Natural killer cell (primary cell): ENCODE measurements around the gene GPR173. TPM values are rescaled to one million over a fixed set of nuclear protein-coding genes. Genes with fewer than 3 reads are reported as not detected.

Experiments used
- ATAC-seq, 3 donors: fragments of 150-1000 bp in 2 of 3; fragments of 200-7000 bp in 1 of 3; cut with Tn5 transposase; 1 replicate in 1 of 3; 2 replicates in 2 of 3; pipeline ENCODE4 v1.10.0; 2021; ENCODE audit warnings: mild to moderate bottlenecking in 2 of 3, moderate library complexity in 2 of 3
- DNase-seq, 2 donors: peaks; one replicate each; pipeline versions ENCODE4 v3.0.0 to v3.0.0-alpha.2; 2013 to 2021; ENCODE audit warnings: mixed read lengths in 1 of 2
- H3K27ac ChIP-seq: one replicate; pipeline ENCODE4 v1.5.1; 2013; ENCODE audit warnings: mild to moderate bottlenecking, low read length
- H3K27me3 ChIP-seq: one replicate; pipeline ENCODE4 v1.6.1; 2013; ENCODE audit warnings: low read length; ENCODE audit not compliant: control insufficient read depth, insufficient read depth
- H3K36me3 ChIP-seq: one replicate; pipeline ENCODE4 v1.6.1; 2013; ENCODE audit warnings: low read length; ENCODE audit not compliant: control insufficient read depth, insufficient read depth
- H3K4me1 ChIP-seq: one replicate; pipeline ENCODE4 v1.6.1; 2013; ENCODE audit warnings: low read length; ENCODE audit not compliant: control insufficient read depth, insufficient read depth
- H3K4me3 ChIP-seq: one replicate; pipeline ENCODE4 v1.5.1; 2013; ENCODE audit warnings: low read length
- H3K9me3 ChIP-seq: one replicate; pipeline ENCODE4 v1.6.1; 2013; ENCODE audit warnings: low read length; ENCODE audit not compliant: control insufficient read depth, insufficient read depth
- H3K27ac Mint-ChIP-seq, 2 donors: one replicate each; pipeline ENCODE4 v1.8.0; 2022; ENCODE audit warnings: mild to moderate bottlenecking in 2 of 2, mixed read lengths in 2 of 2, moderate library complexity in 1 of 2
- H3K27me3 Mint-ChIP-seq, 2 donors: one replicate each; pipeline ENCODE4 v1.8.0; 2022; ENCODE audit warnings: low read depth in 2 of 2, mixed read lengths in 2 of 2
- H3K36me3 Mint-ChIP-seq: one replicate; pipeline ENCODE4 v1.8.0; 2022; ENCODE audit warnings: mixed read lengths
- H3K4me1 Mint-ChIP-seq, 2 donors: one replicate each; pipeline ENCODE4 v1.8.0; 2022; ENCODE audit warnings: mixed read lengths in 2 of 2
- H3K4me3 Mint-ChIP-seq: one replicate; pipeline ENCODE4 v1.8.0; 2022; ENCODE audit warnings: mild to moderate bottlenecking, moderate library complexity, mixed read lengths
- H3K9me3 Mint-ChIP-seq, 2 donors: one replicate each; pipeline ENCODE4 v1.8.0; 2022; ENCODE audit warnings: mixed read lengths in 2 of 2
- CTCF ChIP-seq: fragments of 200-600 bp; IDR thresholded peaks from one replicate; pipeline ENCODE4 v1.8.0; 2022; ENCODE audit warnings: antibody characterized with exemption
- WGBS: methylation state at CpG from one replicate; pipeline ENCODE4 v1.1.7; 2013; ENCODE audit warnings: missing lambda C conversion rate; ENCODE audit not compliant: insufficient coverage; 5-methylcytosine and 5-hydroxymethylcytosine counted together
- intact Hi-C: fragments of 100-400 bp; cut with micrococcal nuclease; formaldehyde crosslinking; loops from one replicate; pipeline ENCODE4 v1.14.2; 2022
- total RNA-seq, 4 donors: library from RNA; stranded (reverse); fragments of 120-200 nt in 1 of 4; gene quantifications; one replicate each; pipeline versions ENCODE4 v1.2.3 to v1.2.4, GENCODE V29; 2013 to 2022

The GPR173 gene
- total RNA-seq, 3 donors from 2014 or later (not counting 1 experiment from before 2014, with no cell fraction given): 0.48 TPM; not detected in 2

GRCh38 chrX:53091354-53091753 lies 42.8 kb downstream of the GPR173 start:
- H3K36me3 Mint-ChIP-seq: no peaks in the 10 kb centered on the region

GRCh38 chrX:53093177-53093655 lies 44.6 kb downstream of the GPR173 start:
- Mint-ChIP-seq H3K27ac (peak overlapping the region; percentile 73 to 80), H3K9me3 (no peaks in the 10 kb centered on the region), H3K4me3 (peak overlapping the region; percentile 87), H3K27me3 (no peaks in the 10 kb centered on the region), H3K4me1 (peaks cover 17 to 25% of the 10 kb centered on the region in 2 donors), H3K36me3 (no peaks in the 10 kb centered on the region)
- no peaks in the 10 kb centered on the region for H3K27me3 ChIP-seq
- WGBS: 0% methylated on average over 14 of the region's 16 CpGs
- peak overlapping the region; percentile 59 for H3K27ac ChIP-seq
- peak; percentile 65 to 87 for DNase-seq
- peak overlapping the region; percentile 59 for H3K4me3 ChIP-seq
- peak; percentile 46 for TF ChIP-seq CTCF
- no peaks in the 10 kb centered on the region for H3K9me3 ChIP-seq
- peaks cover 19% of the 10 kb centered on the region for H3K4me1 ChIP-seq
- intact Hi-C loops: loop anchor here (1.0 kb wide), 1 partner anchor 22 kb away; no protein-coding TSS in a partner anchor
- no peaks in the 10 kb centered on the region for H3K36me3 ChIP-seq
- ATAC-seq: peak; percentile 62 to 79 (median 64)

More at GRCh38 chrX:53091354-53091753, 42.8 kb downstream of the GPR173 start:
- no peaks in the 10 kb centered on the region for H3K9me3 ChIP-seq
- no peaks in the 10 kb centered on the region for H3K27me3 ChIP-seq
- peaks cover 21% of the 10 kb centered on the region for H3K4me1 ChIP-seq
- DNase-seq: no peak
- H3K27ac ChIP-seq: no peak overlapping the region
- no peak for TF ChIP-seq CTCF
- no peak for ATAC-seq
- Mint-ChIP-seq H3K4me1 (peaks cover 18 to 27% of the 10 kb centered on the region in 2 donors), H3K27ac (no peak overlapping the region), H3K4me3 (no peak overlapping the region), H3K27me3 (no peaks in the 10 kb centered on the region), H3K9me3 (no peaks in the 10 kb centered on the region)
- intact Hi-C loops: no loop called here
- H3K4me3 ChIP-seq: no peak overlapping the region
- WGBS: 88% methylated on average over 2 of the region's 2 CpGs
- H3K36me3 ChIP-seq: peaks cover 3% of the 10 kb centered on the region

- no peaks in the 10 kb centered on the region for H3K36me3 Mint-ChIP-seq
- ATAC-seq: peak; percentile 78 to 90 (median 82)
- peak within 1 kb of the TSS; percentile 73 to 80 for H3K27ac Mint-ChIP-seq
- no peak for TF ChIP-seq CTCF
- intact Hi-C loops: loop anchor here (1.0 kb wide), 1 partner anchor 23 kb away; no protein-coding TSS in a partner anchor
- no peaks in the 10 kb centered on the region for H3K9me3 Mint-ChIP-seq
- H3K27me3 Mint-ChIP-seq: no peaks in the 10 kb centered on the region
- Histone ChIP-seq H3K4me1 (peaks cover 12% of the 10 kb centered on the region), H3K36me3 (no peaks in the 10 kb centered on the region), H3K27me3 (no peaks in the 10 kb centered on the region), H3K27ac (peak within 1 kb of the TSS; percentile 59), H3K9me3 (no peaks in the 10 kb centered on the region), H3K4me3 (peak within 1 kb of the TSS; percentile 59)
- H3K4me3 Mint-ChIP-seq: peak within 1 kb of the TSS; percentile 87
- peak; percentile 68 to 90 for DNase-seq
- H3K4me1 Mint-ChIP-seq: peaks cover 10 to 18% of the 10 kb centered on the region in 2 donors
- WGBS: under 1% methylated on average over 67 of the region's 67 CpGs
These were observed 45.4 kb downstream of the GPR173 start, which contains the start of gene KANTR for GRCh38 chrX:53093748-53094581. Gene KANTR (plus strand): TSS chrX:53094142. CDS start chrX:53124273, 30,131 bp downstream.
